CD4-positive, alpha-beta T cell treated with Interleukin-10 for 1 hour (primary cell): ENCODE measurements around the gene NR0B1.

Experiments used
- DNase-seq: peaks from one replicate; pipeline ENCODE4 v3.0.0-alpha.2; 2020

The NR0B1 gene

DNA sequence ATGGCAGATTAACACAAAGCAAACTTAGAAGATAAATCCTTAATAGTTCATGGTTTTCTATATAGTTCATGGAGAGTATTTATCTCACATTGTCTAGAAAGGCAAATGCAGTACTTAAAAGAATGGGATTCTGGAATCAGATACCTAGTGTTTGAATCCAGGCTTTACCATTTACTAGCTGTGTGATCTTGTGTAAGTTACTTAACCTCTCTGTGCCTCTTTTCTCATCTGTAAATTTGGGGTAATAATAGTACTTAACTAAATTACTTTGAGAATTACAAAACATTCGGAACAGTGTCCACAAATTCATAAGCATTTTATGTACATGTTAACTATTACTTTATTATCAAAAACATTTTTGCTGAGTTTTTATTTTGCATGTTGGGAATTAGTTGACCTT lies 46.4 kb downstream of the NR0B1 start:
- no peak for DNase-seq

DNA sequence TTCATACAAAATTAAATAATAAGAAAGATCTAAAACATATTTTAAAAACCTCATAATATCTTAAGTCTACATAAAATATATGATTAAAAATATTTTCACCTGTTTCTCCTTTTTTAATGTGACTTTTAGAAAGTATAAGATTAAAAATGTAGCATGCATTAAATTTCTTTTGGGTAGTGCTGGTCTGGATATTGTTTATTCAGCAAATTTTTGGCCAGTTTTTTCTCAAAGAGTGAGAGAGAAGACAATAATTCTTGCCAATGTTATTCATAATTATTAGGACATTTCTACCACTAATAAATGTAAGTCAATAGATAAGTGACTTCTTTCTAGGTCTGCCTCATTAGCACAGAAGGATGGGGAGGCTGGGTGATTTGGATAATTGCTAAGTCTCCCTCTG lies 48.2 kb downstream of the NR0B1 start:
- no peak for DNase-seq

DNA sequence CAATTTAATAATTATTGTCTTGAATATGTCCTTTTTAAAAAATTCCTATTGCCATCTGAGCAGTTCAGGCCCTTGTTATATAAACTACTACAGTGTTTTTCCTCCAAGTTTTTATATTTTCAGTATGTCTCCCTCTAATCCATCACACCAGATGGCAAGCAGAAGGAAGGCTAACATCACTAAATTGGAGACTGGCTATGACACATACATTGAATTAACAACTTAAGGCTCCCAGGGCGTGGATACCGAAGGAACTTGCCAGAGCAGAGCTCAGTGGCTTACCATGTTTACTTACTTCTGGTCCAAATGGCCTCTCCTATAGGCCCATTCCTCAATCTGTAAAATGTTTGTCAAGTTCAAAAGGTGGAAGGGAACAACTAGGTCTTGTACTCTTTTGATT lies 49.3 kb downstream of the NR0B1 start:
- no peak for DNase-seq
